ENCODE measurements around the gene DGKB. TPM values are rescaled to one million over a fixed set of nuclear protein-coding genes. Genes with fewer than 3 reads are reported as not detected.

Gene DGKB
- total RNA-seq, 1 experiment from 2014 or later: not detected

DNA sequence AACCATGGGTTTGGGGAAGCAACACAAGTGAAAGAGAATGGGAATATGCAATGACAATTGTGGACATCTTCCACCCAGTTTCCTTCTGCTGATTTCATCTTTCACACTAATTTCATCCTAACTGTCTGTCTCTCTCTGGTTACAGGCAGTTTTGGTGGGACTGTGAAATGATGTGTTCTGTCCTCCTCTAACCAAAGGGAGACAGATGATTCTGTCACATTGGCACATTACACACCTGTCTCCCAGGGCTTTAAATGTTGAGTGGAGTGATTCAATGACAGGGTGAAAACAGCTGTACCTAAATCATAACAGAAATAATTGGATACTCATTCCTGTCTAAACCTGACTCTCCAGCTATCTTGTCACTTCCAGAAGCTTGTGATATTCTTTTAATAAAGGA, 60.0 kb downstream of the DGKB start:
- Histone ChIP-seq H3K4me3 (ENCODE audit: low read depth in 2 of 2, low read length in 2 of 2) (no peak overlapping the region), H3K27me3 (ENCODE audit: control insufficient read depth, insufficient read depth, low read length) (no peaks in the 10 kb centered on the region), H3K27ac (ENCODE audit: low read length) (no peak overlapping the region), H3K9me3 (ENCODE audit: control insufficient read depth, insufficient read depth, low read depth, low read length) (no peaks in the 10 kb centered on the region; the same call in 1 of the 2 replicates), H3K36me3 (ENCODE audit: control insufficient read depth, insufficient read depth, low read length) (no peaks in the 10 kb centered on the region), H3K4me1 (ENCODE audit: control insufficient read depth, insufficient read depth, low read length) (no peaks in the 10 kb centered on the region)
- in situ Hi-C loops (cut with HindIII; ENCODE audit: low pct_unique_long_range_greater_than_20kb, low sequenced_read_pairs) (no loop called here), intact Hi-C loops (cut with micrococcal nuclease; ENCODE audit: unreplicated experiment) (no loop called here)
- BruUV-seq (replicated peaks): no TSS peak
- ChIA-PET CTCF (no interaction called here), POLR2A (no interaction called here)
- TF ChIP-seq, protein P1, sequence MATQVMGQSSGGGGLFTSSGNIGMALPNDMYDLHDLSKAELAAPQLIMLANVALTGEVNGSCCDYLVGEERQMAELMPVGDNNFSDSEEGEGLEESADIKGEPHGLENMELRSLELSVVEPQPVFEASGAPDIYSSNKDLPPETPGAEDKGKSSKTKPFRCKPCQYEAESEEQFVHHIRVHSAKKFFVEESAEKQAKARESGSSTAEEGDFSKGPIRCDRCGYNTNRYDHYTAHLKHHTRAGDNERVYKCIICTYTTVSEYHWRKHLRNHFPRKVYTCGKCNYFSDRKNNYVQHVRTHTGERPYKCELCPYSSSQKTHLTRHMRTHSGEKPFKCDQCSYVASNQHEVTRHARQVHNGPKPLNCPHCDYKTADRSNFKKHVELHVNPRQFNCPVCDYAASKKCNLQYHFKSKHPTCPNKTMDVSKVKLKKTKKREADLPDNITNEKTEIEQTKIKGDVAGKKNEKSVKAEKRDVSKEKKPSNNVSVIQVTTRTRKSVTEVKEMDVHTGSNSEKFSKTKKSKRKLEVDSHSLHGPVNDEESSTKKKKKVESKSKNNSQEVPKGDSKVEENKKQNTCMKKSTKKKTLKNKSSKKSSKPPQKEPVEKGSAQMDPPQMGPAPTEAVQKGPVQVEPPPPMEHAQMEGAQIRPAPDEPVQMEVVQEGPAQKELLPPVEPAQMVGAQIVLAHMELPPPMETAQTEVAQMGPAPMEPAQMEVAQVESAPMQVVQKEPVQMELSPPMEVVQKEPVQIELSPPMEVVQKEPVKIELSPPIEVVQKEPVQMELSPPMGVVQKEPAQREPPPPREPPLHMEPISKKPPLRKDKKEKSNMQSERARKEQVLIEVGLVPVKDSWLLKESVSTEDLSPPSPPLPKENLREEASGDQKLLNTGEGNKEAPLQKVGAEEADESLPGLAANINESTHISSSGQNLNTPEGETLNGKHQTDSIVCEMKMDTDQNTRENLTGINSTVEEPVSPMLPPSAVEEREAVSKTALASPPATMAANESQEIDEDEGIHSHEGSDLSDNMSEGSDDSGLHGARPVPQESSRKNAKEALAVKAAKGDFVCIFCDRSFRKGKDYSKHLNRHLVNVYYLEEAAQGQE (IDR thresholded peaks at IDR 0.05; ENCODE audit: insufficient read depth in 1 of 2, low read depth in 2 of 2, low read length in 1 of 2): no peak
- TF ChIP-seq POLR2AphosphoS5 (IDR thresholded peaks at IDR 0.05; ENCODE audit: low read depth, low read length) (no peak), SIN3A (IDR thresholded peaks at IDR 0.05; ENCODE audit: borderline replicate concordance, insufficient read depth, low read depth, low read length) (no peak)
- TF ChIP-seq, protein P2, sequence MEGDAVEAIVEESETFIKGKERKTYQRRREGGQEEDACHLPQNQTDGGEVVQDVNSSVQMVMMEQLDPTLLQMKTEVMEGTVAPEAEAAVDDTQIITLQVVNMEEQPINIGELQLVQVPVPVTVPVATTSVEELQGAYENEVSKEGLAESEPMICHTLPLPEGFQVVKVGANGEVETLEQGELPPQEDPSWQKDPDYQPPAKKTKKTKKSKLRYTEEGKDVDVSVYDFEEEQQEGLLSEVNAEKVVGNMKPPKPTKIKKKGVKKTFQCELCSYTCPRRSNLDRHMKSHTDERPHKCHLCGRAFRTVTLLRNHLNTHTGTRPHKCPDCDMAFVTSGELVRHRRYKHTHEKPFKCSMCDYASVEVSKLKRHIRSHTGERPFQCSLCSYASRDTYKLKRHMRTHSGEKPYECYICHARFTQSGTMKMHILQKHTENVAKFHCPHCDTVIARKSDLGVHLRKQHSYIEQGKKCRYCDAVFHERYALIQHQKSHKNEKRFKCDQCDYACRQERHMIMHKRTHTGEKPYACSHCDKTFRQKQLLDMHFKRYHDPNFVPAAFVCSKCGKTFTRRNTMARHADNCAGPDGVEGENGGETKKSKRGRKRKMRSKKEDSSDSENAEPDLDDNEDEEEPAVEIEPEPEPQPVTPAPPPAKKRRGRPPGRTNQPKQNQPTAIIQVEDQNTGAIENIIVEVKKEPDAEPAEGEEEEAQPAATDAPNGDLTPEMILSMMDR (IDR thresholded peaks at IDR 0.05): no peak
- ATAC-seq: no peak
- DNase-seq (ENCODE audit: low read depth, low spot score): no peak

DNA sequence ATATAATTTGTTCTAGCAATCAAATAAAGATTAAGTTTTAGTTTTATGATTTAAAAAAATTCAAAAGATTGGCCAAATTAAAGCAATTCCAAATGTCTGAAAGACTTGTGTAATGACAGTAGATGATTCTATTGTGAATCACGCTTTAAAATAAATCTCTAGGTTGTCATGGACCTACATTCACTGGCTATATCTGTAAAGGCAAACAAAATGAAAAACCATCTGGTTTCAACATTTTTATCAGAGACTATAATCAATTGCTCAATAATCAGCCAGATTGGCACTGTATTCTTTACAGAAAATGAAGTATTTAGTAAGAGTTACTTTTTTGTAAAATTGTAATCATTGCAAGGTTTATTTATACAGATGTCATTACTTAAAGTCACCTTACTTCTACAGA, 60.7 kb downstream of the DGKB start:
- ChIA-PET POLR2A (no interaction called here), CTCF (no interaction called here)
- ATAC-seq (no peak), DNase-seq (ENCODE audit: low read depth, low spot score) (no peak)
- Histone ChIP-seq H3K9me3 (ENCODE audit: control insufficient read depth, insufficient read depth, low read depth, low read length) (no peaks in the 10 kb centered on the region; the same call in 1 of the 2 replicates), H3K27me3 (ENCODE audit: control insufficient read depth, insufficient read depth, low read length) (no peaks in the 10 kb centered on the region), H3K4me3 (ENCODE audit: low read depth in 2 of 2, low read length in 2 of 2) (no peak overlapping the region), H3K36me3 (ENCODE audit: control insufficient read depth, insufficient read depth, low read length) (no peaks in the 10 kb centered on the region), H3K4me1 (ENCODE audit: control insufficient read depth, insufficient read depth, low read length) (no peaks in the 10 kb centered on the region), H3K27ac (ENCODE audit: low read length) (no peak overlapping the region)
- intact Hi-C loops (cut with micrococcal nuclease; ENCODE audit: unreplicated experiment): no loop called here
- no TSS peak for BruUV-seq (replicated peaks)
- TF ChIP-seq, protein P2 (IDR thresholded peaks at IDR 0.05): no peak
- TF ChIP-seq TCF7L2 (IDR thresholded peaks at IDR 0.05; ENCODE audit: low read depth, low read length): no peak
- TF ChIP-seq, protein P1 (IDR thresholded peaks at IDR 0.05; ENCODE audit: insufficient read depth in 1 of 2, low read depth in 2 of 2, low read length in 1 of 2): no peak
- TF ChIP-seq SIN3A (IDR thresholded peaks at IDR 0.05; ENCODE audit: borderline replicate concordance, insufficient read depth, low read depth, low read length): no peak
- no peak for TF ChIP-seq POLR2AphosphoS5 (IDR thresholded peaks at IDR 0.05; ENCODE audit: low read depth, low read length)
- in situ Hi-C loops (cut with HindIII; ENCODE audit: low pct_unique_long_range_greater_than_20kb, low sequenced_read_pairs): no loop called here
